IPS-18c (cell line): ENCODE data around the gene TRDMT1.

ENCODE experiments used
- H3K4me3 ChIP-seq: 2 replicates; pipeline ENCODE4 v1.7.0; 2013; ENCODE audit warnings: low read depth, mild to moderate bottlenecking, low read length, moderate library complexity; ENCODE audit not compliant: insufficient read depth
- H3K9me3 ChIP-seq: one replicate; pipeline ENCODE4 v1.6.1; 2013; ENCODE audit warnings: mild to moderate bottlenecking, low read length, moderate library complexity; ENCODE audit not compliant: control insufficient read depth, insufficient read depth

Gene TRDMT1

DNA sequence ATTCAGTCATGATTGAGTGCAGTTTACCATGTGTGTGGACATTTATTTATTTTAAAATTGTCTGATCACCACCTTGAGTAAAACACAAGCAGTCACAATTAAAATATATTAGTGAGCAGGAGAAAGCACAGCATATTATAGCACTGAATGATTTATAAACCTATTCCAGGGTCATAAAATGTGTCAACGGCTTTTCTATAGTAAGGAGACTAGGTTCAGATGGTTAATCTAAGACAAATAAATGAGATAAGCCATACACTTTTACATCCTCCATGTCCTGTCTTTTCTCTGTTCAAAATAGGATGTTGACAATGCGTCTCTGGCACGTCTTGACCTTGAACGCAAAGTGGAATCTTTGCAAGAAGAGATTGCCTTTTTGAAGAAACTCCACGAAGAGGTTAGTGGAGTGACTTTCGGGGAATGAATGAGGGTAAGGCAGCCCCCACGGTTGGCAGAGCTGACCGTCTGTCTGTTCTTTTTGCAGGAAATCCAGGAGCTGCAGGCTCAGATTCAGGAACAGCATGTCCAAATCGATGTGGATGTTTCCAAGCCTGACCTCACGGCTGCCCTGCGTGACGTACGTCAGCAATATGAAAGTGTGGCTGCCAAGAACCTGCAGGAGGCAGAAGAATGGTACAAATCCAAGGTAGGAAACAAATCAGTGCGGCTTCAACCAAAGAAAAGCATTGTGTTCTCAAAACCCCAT, 32.0 kb upstream of the TRDMT1 start:
- Histone ChIP-seq H3K9me3 (peaks cover 6% of the 10 kb centered on the region), H3K4me3 (no peak overlapping the region)

DNA sequence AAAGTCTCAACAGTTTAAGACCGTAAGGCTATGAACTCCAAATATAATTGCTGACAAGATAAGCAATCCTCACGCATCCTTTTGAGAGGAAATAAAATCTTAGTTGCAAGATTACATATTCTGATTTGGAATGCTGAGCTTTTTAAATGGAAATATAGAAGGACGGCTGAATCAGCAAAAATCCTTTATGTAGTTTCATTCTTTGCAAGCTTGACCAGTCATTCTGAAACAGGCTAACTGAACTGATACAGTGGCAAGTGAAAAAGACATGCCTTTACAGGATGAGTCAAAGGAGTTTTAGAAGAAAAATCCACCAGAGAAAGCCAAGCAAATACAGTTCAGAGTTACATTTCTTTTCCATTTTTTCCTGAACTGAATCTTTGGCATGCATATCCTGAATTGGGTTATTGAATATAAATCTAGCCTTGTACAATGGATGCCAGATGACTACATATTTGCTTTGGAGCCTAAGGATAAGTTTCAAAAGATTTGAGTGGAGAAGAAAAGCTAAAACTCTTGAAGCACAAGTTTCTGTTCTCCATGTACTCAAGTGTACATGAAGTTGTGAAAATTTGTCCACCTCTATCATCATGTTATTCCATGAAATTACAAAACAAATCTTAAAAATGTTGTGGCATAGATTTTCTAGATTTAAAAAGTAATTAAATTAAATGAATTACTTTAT, 30.9 kb upstream of the TRDMT1 start:
- no peak overlapping the region; the same call in 1 of the 2 replicates for H3K4me3 ChIP-seq
- H3K9me3 ChIP-seq: peaks cover 6% of the 10 kb centered on the region

DNA sequence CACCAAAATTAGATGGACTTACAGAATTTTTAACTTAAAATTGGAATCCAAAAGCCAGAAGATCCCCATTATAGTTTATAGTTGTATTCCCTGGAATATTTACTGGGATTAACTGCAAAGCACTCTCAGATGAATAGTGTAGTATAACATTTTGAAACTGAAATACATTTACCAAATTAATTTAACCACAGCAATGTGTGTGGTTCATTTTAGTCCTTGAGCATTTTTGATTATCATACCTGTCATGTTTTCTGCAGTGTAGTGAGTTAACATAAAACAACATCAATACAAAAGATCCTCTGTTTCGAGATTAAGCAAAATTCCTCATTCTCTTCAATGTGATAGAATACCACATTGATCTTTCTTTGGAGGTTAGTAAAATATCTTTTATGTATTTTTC, 30.3 kb upstream of the TRDMT1 start:
- Histone ChIP-seq H3K9me3 (peaks cover 6% of the 10 kb centered on the region), H3K4me3 (no peak overlapping the region)

DNA sequence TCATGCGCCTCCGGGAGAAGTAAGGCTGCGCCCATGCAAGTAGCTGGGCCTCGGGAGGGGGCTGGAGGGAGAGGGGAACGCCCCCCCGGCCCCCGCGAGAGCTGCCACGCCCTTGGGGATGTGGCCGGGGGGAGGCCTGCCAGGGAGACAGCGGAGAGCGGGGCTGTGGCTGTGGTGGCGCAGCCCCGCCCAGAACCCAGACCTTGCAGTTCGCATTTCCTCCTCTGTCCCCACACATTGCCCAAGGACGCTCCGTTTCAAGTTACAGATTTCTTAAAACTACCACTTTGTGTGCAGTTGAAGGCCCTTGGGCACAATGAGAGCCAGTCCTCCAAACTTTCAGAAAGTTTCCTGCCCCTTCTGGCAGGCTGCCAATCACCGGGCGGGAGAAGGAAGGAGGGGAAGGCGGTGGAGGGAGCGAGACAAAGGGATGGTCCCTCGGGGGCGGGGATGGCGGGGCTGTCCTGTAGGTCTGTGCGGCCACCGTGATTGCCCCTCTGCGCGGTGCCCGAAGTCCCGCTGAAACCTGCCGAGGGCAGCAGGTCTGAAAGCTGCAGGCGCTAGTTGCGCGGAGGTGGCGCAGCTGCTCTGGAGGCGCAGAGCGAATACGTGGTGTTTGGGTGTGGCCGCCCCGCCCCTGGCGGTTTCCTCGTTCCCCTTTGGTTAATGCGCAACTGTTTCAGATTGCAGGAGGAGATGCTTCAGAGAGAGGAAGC, 28.7 kb upstream of the TRDMT1 start:
- peak overlapping the region; percentile 94 for H3K4me3 ChIP-seq
- H3K9me3 ChIP-seq: peaks cover 6% of the 10 kb centered on the region

DNA sequence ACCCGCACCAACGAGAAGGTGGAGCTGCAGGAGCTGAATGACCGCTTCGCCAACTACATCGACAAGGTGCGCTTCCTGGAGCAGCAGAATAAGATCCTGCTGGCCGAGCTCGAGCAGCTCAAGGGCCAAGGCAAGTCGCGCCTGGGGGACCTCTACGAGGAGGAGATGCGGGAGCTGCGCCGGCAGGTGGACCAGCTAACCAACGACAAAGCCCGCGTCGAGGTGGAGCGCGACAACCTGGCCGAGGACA, 28.2 kb upstream of the TRDMT1 start:
- peak overlapping the region; percentile 94 for H3K4me3 ChIP-seq

DNA sequence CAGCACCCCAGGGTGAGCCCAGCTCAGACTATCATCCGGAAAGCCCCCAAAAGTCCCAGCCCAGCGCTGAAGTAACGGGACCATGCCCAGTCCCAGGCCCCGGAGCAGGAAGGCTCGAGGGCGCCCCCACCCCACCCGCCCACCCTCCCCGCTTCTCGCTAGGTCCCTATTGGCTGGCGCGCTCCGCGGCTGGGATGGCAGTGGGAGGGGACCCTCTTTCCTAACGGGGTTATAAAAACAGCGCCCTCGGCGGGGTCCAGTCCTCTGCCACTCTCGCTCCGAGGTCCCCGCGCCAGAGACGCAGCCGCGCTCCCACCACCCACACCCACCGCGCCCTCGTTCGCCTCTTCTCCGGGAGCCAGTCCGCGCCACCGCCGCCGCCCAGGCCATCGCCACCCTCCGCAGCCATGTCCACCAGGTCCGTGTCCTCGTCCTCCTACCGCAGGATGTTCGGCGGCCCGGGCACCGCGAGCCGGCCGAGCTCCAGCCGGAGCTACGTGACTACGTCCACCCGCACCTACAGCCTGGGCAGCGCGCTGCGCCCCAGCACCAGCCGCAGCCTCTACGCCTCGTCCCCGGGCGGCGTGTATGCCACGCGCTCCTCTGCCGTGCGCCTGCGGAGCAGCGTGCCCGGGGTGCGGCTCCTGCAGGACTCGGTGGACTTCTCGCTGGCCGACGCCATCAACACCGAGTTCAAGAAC, 27.7 kb upstream of the TRDMT1 start:
- peak overlapping the region; percentile 94 for H3K4me3 ChIP-seq
- H3K9me3 ChIP-seq: peaks cover 6% of the 10 kb centered on the region

More for the DNA sequence above, 28.2 kb upstream of the TRDMT1 start:
- H3K9me3 ChIP-seq: peaks cover 6% of the 10 kb centered on the region

DNA sequence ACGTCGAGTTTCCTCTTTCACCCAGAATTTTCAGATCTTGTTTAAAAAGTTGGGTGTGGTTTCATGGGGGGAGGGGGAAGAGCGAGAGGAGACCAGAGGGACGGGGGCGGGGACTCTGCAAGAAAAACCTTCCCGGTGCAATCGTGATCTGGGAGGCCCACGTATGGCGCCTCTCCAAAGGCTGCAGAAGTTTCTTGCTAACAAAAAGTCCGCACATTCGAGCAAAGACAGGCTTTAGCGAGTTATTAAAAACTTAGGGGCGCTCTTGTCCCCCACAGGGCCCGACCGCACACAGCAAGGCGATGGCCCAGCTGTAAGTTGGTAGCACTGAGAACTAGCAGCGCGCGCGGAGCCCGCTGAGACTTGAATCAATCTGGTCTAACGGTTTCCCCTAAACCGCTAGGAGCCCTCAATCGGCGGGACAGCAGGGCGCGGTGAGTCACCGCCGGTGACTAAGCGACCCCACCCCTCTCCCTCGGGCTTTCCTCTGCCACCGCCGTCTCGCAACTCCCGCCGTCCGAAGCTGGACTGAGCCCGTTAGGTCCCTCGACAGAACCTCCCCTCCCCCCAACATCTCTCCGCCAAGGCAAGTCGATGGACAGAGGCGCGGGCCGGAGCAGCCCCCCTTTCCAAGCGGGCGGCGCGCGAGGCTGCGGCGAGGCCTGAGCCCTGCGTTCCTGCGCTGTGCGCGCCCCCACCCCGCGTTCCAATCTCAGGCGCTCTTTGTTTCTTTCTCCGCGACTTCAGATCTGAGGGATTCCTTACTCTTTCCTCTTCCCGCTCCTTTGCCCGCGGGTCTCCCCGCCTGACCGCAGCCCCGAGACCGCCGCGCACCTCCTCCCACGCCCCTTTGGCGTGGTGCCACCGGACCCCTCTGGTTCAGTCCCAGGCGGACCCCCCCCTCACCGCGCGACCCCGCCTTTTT, 26.9 kb upstream of the TRDMT1 start, which contains the start of gene VIM:
VIM (plus strand) TSS at position 151 of the 925 bp plus-strand sequence. CDS start 1,182 bp downstream, outside the sequence.
- peaks cover 6% of the 10 kb centered on the region for H3K9me3 ChIP-seq
- peak within 1 kb of the TSS; percentile 94 for H3K4me3 ChIP-seq

DNA sequence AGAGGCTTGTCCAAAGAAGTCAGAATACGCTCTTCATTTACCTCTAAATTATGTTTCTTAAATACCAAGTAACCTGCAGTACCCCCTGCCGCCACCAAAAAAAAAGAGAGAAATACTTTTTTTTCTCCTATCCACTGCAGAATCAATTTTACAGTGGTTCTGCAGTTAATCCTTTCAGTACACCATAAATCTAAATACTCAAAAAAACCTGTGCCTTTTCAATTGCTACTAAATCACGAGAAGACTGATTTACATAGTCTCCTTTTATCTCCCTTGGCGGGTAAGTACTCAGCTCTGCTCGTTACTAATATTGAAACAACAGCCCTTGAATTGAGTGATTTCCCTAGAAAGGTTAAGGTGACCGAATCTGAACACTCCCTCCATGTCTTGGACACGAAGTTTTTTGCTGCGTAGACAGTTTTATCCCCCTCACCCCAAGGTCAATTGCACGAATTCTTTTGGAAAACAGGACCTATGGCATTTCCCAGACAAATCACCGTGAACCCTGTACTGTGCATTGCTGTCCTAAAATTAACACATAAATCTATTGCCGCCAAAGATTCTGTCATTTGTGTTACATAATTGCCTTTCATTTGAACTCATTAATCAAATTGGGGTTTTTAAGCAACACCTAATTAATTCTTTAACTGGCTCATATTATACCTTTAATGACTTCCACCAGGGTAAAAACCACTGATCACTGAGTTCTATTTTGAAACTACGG, 26.1 kb upstream of the TRDMT1 start:
- peaks cover 6% of the 10 kb centered on the region for H3K9me3 ChIP-seq
- peak overlapping the region; percentile 67; the same call in 1 of the 2 replicates for H3K4me3 ChIP-seq

DNA sequence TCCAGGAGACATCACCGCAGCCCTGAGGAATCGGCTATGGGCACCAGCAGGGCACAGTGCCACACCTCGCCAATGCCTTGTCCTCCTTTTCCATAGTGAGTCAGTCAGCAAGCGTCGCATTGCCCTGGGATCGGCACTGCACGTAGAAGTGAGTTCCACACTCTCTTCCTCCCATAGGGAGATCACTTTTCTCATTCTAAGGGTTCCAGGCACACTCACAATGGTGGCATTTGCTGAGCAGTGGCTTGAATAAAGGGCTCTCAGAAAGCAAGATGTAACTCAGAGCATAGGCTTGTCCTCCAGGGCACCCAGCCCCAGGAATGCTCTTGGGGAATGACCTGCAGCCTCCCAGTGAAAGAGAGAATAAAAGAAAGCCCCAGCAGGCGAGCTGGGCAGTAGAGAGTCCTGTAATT, 25.4 kb upstream of the TRDMT1 start:
- Histone ChIP-seq H3K9me3 (peaks cover 6% of the 10 kb centered on the region), H3K4me3 (0 out of 2 replicates have a peak overlapping the region, but pooled peaks have one; percentile 2)

DNA sequence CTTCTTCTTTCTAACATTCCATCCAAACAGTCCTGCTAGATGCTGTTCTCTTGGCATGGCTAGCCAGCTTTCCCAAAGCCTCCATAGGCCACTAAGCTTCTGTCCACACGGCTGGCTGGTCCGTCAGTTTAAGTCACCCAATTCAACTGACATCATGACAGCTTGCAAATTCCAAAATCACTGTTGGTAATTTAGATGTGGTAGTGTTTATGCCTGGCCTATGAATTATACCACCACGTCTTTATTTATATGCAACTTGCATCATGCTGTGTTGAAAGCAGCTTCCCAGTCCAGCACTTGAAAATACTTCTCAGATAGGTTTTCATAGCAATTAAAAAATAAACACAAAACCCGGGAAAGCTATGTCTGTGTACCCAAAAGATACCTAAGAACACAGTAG, 24.3 kb upstream of the TRDMT1 start:
- Histone ChIP-seq H3K4me3 (no peak overlapping the region), H3K9me3 (peaks cover 6% of the 10 kb centered on the region)

DNA sequence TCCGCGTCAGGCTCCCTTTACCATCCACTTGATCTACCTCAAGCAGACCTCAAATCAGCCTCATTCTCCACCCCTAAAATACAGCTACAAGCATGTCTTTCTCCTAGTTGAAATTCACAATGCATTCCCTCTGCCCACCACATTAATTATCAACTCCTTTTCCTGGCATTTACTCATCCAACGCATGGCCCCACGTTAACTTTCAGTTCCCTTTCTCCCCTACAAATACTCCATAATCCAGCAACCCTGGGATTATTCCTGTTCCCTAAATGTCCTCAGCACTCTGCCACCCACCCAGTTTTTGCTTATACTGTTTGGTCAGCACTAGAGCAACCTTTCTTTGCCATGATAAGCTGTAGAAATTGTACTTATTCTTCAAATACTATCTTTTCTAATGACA, 20.9 kb upstream of the TRDMT1 start:
- H3K9me3 ChIP-seq: no peaks in the 10 kb centered on the region
- no peak overlapping the region for H3K4me3 ChIP-seq

DNA sequence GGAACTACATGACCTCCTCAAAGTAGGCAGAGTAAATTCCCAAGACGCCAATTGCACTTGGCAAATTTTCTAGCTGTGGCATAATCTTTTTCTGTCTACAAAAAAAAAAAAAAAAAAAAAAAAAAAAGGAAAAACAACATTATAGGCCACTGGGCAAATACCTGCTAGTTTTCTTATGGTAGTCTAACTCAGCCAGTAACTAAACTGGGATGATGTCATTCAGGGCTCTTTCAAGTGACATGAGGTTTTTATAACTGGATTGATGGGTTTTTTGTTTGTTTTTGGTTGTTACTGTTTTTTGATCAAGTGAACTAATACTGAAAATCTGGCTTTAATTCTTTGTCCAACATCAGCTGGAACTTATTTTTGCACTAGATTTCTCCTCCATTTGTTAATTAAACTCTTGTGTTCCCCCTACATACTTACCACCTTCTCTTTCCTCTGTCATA, 19.2 kb upstream of the TRDMT1 start:
- no peak overlapping the region for H3K4me3 ChIP-seq
- no peaks in the 10 kb centered on the region for H3K9me3 ChIP-seq

DNA sequence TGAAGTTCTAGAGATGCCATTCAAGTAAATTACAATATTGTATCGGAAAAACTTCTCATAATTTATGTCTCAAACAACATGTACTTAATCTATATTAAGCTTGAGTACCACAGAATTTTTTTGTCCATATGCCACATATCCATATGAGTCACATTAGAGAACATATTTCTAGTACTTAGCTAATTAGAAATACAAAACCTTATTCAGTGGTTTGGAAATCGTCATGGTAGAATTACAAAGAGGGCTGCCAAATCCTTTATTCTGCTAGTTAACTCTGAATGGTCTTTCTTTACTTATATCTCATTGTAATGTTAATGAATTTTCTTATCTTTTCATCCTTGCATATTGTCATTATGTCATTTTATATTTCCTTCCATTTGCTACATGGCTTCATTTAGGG, 17.6 kb upstream of the TRDMT1 start:
- Histone ChIP-seq H3K9me3 (no peaks in the 10 kb centered on the region), H3K4me3 (no peak overlapping the region)

DNA sequence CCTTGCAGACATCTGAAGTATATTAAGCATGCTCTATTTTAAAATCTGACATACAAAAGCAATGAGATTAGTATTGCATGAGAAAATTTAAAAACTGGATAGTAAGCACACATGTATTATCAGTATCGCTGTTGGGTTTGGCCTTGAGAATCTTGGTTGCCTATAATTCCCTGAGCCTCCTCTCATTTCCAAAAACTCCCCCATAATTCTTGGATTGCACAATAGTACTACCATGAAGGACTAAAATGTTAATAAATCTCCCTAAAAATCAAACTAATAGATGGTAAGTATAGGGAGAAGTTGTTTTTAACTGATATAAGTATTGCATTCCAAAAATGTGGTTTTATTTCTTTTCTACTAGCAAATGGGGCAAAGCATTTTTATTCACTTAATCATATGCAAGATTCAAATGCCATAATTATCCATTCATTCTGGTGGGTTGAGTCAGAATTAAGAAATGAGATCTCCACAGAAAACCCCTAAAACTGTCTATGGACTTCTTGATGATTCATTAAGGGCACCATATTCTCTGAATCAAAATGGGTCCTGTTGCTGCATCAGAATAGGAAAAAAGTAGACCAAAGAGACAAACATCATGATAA, 16.3 kb upstream of the TRDMT1 start:
- H3K9me3 ChIP-seq: no peaks in the 10 kb centered on the region
- no peak overlapping the region for H3K4me3 ChIP-seq

DNA sequence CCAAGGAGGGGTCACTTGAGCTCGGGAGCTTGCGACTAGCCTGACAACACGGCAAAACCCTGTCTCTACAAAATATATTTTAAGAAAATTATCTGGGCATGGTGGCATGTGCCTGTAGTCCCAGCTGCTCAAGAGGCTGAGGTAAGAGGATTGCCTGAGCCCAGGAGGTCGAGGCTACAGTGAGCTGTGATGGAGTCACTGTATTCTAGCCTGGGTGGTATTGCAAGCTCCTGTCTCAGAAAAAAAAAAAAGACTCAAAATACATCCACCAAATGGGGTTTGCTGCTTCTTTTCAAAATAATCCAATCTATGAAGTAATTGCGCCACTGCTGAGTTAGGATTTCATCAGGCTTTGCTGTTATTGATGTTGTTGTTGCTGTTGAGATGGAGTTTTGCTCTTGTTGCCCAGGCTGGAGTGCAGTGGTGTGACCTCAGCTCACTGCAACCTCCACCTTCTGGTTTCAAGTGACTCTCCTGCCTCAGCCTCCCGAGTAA, 15.5 kb upstream of the TRDMT1 start:
- H3K4me3 ChIP-seq: no peak overlapping the region
- no peaks in the 10 kb centered on the region for H3K9me3 ChIP-seq
